Thyroid gland (tissue), 4 donors: ENCODE results near the gene AMACR. TPM values are rescaled to one million over a fixed set of nuclear protein-coding genes. Genes with fewer than 3 reads are reported as not detected.
"Not testable (repeated sequence)": the region's sequence is repeated elsewhere in the genome, so short reads cannot be mapped to it uniquely, and the experiment has no call there.

ENCODE experiments used
- DNase-seq, 2 donors: peaks; one replicate each; pipeline ENCODE4 v3.0.0-alpha.2; 2019
- H3K27ac ChIP-seq, 3 donors: fragments of 200-600 bp; sonication (generic); 1 replicate in 2 of 3; 2 replicates in 1 of 3; pipeline ENCODE4 v1.5.1; 2016 to 2019; ENCODE audit warnings: mild to moderate bottlenecking in 1 of 3, moderate library complexity in 1 of 3
- H3K27me3 ChIP-seq: fragments of 200-600 bp; sonication (generic); one replicate; pipeline ENCODE4 v1.5.1; 2019
- H3K36me3 ChIP-seq, 2 donors: fragments of 200-600 bp; sonication (generic); one replicate each; pipeline ENCODE4 v1.5.1; 2016 to 2019
- H3K4me1 ChIP-seq, 2 donors: fragments of 200-600 bp; sonication (generic); one replicate each; pipeline ENCODE4 v1.5.1; 2017 to 2019
- H3K4me3 ChIP-seq, 3 donors: fragments of 200-600 bp; sonication (generic); replicated peaks in 1 of 3; 1 replicate in 2 of 3; 2 replicates in 1 of 3; pipeline ENCODE4 v1.5.1; 2016; ENCODE audit warnings: mild to moderate bottlenecking in 1 of 3
- H3K9me3 ChIP-seq: fragments of 200-600 bp; sonication (generic); one replicate; pipeline ENCODE4 v1.5.1; 2017
- CTCF ChIP-seq, 6 experiments: fragments of 200-600 bp in 3 of 6; fragments of 450-650 bp in 3 of 6; sonication (generic) in 3 of 6; IDR thresholded peaks; one replicate each; pipeline ENCODE4 v1.5.1; 2016 to 2019; ENCODE audit warnings: antibody characterized with exemption in 6 of 6, mild to moderate bottlenecking in 2 of 6, inconsistent platforms in 1 of 6, moderate library complexity in 1 of 6
- POLR2A ChIP-seq, 2 donors: fragments of 450-650 bp; IDR thresholded peaks; one replicate each; pipeline ENCODE4 v1.6.1; 2017; ENCODE audit warnings: antibody characterized with exemption in 2 of 2, mild to moderate bottlenecking in 2 of 2, moderate library complexity in 1 of 2
- WGBS, 2 donors: methylation state at CpG; one replicate each; pipeline ENCODE4 v1.1.5; 2017; 5-methylcytosine and 5-hydroxymethylcytosine counted together
- intact Hi-C: fragments of 100-400 bp; cut with DNase I; formaldehyde crosslinking; loops from one replicate; pipeline ENCODE4 v1.15.1; 2023
- total RNA-seq, 4 donors: library from RNA; depleted of rRNA; stranded (reverse); fragments of >200 nt; gene quantifications; one replicate each; pipeline ENCODE4 v1.2.3, GENCODE V29; 2016

Gene AMACR
- total RNA-seq, 4 donors from 2014 or later: 10.6 to 17.9 (median 13.5) TPM

- no peak for DNase-seq
- Histone ChIP-seq H3K27me3 (no peaks in the 10 kb centered on the region), H3K27ac (no peak overlapping the region), H3K4me3 (no peak overlapping the region), H3K4me1 (no peaks in the 10 kb centered on the region), H3K9me3 (no peaks in the 10 kb centered on the region), H3K36me3 (no peaks in the 10 kb centered on the region)
- intact Hi-C loops: no loop called here
- 75 to 79% methylated on average over 2 of the region's 2 CpGs for WGBS, 2 donors
- no peak for TF ChIP-seq CTCF (IDR thresholded peaks at IDR 0.05)
- no peak for TF ChIP-seq POLR2A (IDR thresholded peaks at IDR 0.05)
Observed at GRCh38 chr5:33964132-33964700, 43.6 kb downstream of the AMACR start.

- no peak overlapping the region for H3K27ac ChIP-seq
- intact Hi-C loops: no loop called here
- no peak for DNase-seq
- no peaks in the 10 kb centered on the region for H3K27me3 ChIP-seq
- H3K4me1 ChIP-seq: no peaks in the 10 kb centered on the region
- H3K36me3 ChIP-seq: no peaks in the 10 kb centered on the region
- 59 to 65% methylated on average over 2 of the region's 2 CpGs for WGBS, 2 donors
- no peaks in the 10 kb centered on the region for H3K9me3 ChIP-seq
- TF ChIP-seq POLR2A (IDR thresholded peaks at IDR 0.05) (no peak), CTCF (IDR thresholded peaks at IDR 0.05) (no peak)
- H3K4me3 ChIP-seq: no peak overlapping the region
Observed at GRCh38 chr5:33958176-33958575, 49.7 kb downstream of the AMACR start.

GRCh38 chr5:33957577-33958150, 50.2 kb downstream of the AMACR start:
- TF ChIP-seq CTCF (IDR thresholded peaks at IDR 0.05): no peak
- no peak for TF ChIP-seq POLR2A (IDR thresholded peaks at IDR 0.05)
- WGBS, 2 donors: 71 to 73% methylated on average over 2 of the region's 2 CpGs
- Histone ChIP-seq H3K4me3 (no peak overlapping the region), H3K27me3 (no peaks in the 10 kb centered on the region), H3K36me3 (no peaks in the 10 kb centered on the region), H3K9me3 (no peaks in the 10 kb centered on the region), H3K4me1 (no peaks in the 10 kb centered on the region), H3K27ac (no peak overlapping the region)
- intact Hi-C loops: no loop called here
- no peak for DNase-seq

GRCh38 chr5:33952175-33952574, 55.7 kb downstream of the AMACR start:
- intact Hi-C loops, H3K36me3 ChIP-seq, H3K27ac ChIP-seq, H3K27me3 ChIP-seq, H3K9me3 ChIP-seq, DNase-seq, H3K4me1 ChIP-seq, H3K4me3 ChIP-seq: not testable (repeated sequence)
- WGBS, 2 donors: 74 to 78% methylated on average over 5 of the region's 5 CpGs

GRCh38 chr5:33944543-33945132, 63.2 kb downstream of the AMACR start:
- Histone ChIP-seq H3K36me3 (no peaks in the 10 kb centered on the region), H3K9me3 (no peaks in the 10 kb centered on the region), H3K27ac (no peak overlapping the region), H3K4me1 (no peaks in the 10 kb centered on the region), H3K27me3 (no peaks in the 10 kb centered on the region), H3K4me3 (no peak overlapping the region)
- intact Hi-C loops: no loop called here
- no peak for DNase-seq
- TF ChIP-seq CTCF (IDR thresholded peaks at IDR 0.05) (no peak), POLR2A (IDR thresholded peaks at IDR 0.05) (no peak)
- WGBS, 2 donors: 73 to 82% methylated on average over 12 of the region's 12 CpGs
